Thyroid gland (tissue), 4 donors: ENCODE measurements around the gene PTAFR.

ENCODE experiments used
- CTCF ChIP-seq, 6 experiments: fragments of 200-600 bp in 3 of 6; fragments of 450-650 bp in 3 of 6; sonication (generic) in 3 of 6; IDR thresholded peaks; one replicate each; pipeline ENCODE4 v1.5.1; 2016 to 2019; ENCODE audit warnings: antibody characterized with exemption in 6 of 6, mild to moderate bottlenecking in 2 of 6, inconsistent platforms in 1 of 6, moderate library complexity in 1 of 6
- POLR2A ChIP-seq, 2 donors: fragments of 450-650 bp; IDR thresholded peaks; one replicate each; pipeline ENCODE4 v1.6.1; 2017; ENCODE audit warnings: antibody characterized with exemption in 2 of 2, mild to moderate bottlenecking in 2 of 2, moderate library complexity in 1 of 2

DNA sequence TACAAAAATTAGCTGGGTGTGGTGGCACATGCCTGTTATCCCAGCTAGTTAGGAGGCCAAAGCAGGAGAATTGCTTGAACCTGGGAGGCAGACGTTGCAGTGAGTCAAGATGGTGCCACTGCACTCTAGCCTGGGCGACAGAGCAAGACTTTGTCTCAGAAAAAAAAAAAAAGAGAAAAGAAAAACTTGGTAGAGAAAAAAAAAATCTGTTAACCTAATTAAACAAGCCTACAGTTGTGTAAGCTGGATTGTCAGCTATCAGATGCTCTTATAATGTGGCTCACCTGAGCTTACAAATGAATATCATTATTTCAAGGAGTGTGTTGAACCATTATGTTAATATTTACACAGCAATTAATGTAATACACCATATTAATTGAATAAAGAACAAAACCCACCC lies 61.6 kb downstream of the PTAFR start:
- TF ChIP-seq POLR2A (IDR thresholded peaks at IDR 0.05) (no peak), CTCF (IDR thresholded peaks at IDR 0.05) (no peak)
